ENCODE data around the gene PDSS2. TPM values are rescaled to one million over a fixed set of nuclear protein-coding genes. Genes with fewer than 3 reads are reported as not detected.

PDSS2 gene
- total RNA-seq, 3 donors from 2014 or later (not counting 1 experiment from before 2014, with no cell fraction given) = 11.2 to 15.5 (median 14.2) TPM

- DNase-seq (no peak), ATAC-seq (no peak)
- intact Hi-C loops (cut with micrococcal nuclease) = no loop called here
- H3K9me3 ChIP-seq (ENCODE audit: control insufficient read depth, insufficient read depth, low read length) = no peaks in the 10 kb centered on the region
- no peak overlapping the region for H3K4me3 ChIP-seq (ENCODE audit: low read length)
- Mint-ChIP-seq H3K4me1 (peaks cover 17 to 28% of the 10 kb centered on the region in 2 donors), H3K9me3 (no peaks in the 10 kb centered on the region), H3K27ac (no peak overlapping the region), H3K36me3 (no peaks in the 10 kb centered on the region), H3K27me3 (ENCODE audit: low read depth in 2 of 2) (no peaks in the 10 kb centered on the region), H3K4me3 (no peak overlapping the region)
- WGBS (ENCODE audit: insufficient coverage) = no CpG with 5 or more reads among the region's 5 CpGs
- TF ChIP-seq CTCF (IDR thresholded peaks at IDR 0.05) = no peak
- H3K4me1 ChIP-seq (ENCODE audit: control insufficient read depth, insufficient read depth, low read length) = no peaks in the 10 kb centered on the region
- H3K27me3 ChIP-seq (ENCODE audit: control insufficient read depth, insufficient read depth, low read length) = no peaks in the 10 kb centered on the region
- no peaks in the 10 kb centered on the region for H3K36me3 ChIP-seq (ENCODE audit: control insufficient read depth, insufficient read depth, low read length)
- no peak overlapping the region for H3K27ac ChIP-seq (ENCODE audit: low read length)
These were observed 139.3 kb downstream of the PDSS2 start for GRCh38 chr6:107319906-107320530.

- DNase-seq = peak in 1 of 2 donors; percentile 46
- H3K36me3 Mint-ChIP-seq = no peaks in the 10 kb centered on the region
- no peak for TF ChIP-seq CTCF (IDR thresholded peaks at IDR 0.05)
- Histone ChIP-seq H3K27ac (ENCODE audit: low read length) (no peak overlapping the region), H3K36me3 (ENCODE audit: control insufficient read depth, insufficient read depth, low read length) (no peaks in the 10 kb centered on the region), H3K27me3 (ENCODE audit: control insufficient read depth, insufficient read depth, low read length) (no peaks in the 10 kb centered on the region), H3K4me1 (ENCODE audit: control insufficient read depth, insufficient read depth, low read length) (no peaks in the 10 kb centered on the region), H3K9me3 (ENCODE audit: control insufficient read depth, insufficient read depth, low read length) (no peaks in the 10 kb centered on the region), H3K4me3 (ENCODE audit: low read length) (no peak overlapping the region)
- no peak overlapping the region for H3K4me3 Mint-ChIP-seq
- intact Hi-C loops (cut with micrococcal nuclease) = no loop called here
- no peak overlapping the region for H3K27ac Mint-ChIP-seq
- no peaks in the 10 kb centered on the region for H3K9me3 Mint-ChIP-seq
- H3K27me3 Mint-ChIP-seq (ENCODE audit: low read depth in 2 of 2) = no peaks in the 10 kb centered on the region
- ATAC-seq = peak in 2 of 3 donors; percentile 67 to 76
- 61% methylated on average over 8 of the region's 9 CpGs for WGBS (ENCODE audit: insufficient coverage)
- H3K4me1 Mint-ChIP-seq = peaks cover 17 to 26% of the 10 kb centered on the region in 2 donors
These were observed 141.1 kb downstream of the PDSS2 start for GRCh38 chr6:107318100-107318736.

- H3K4me1 ChIP-seq (ENCODE audit: control insufficient read depth, insufficient read depth, low read length) = no peaks in the 10 kb centered on the region
- Mint-ChIP-seq H3K4me1 (peaks cover 16 to 28% of the 10 kb centered on the region in 2 donors), H3K9me3 (no peaks in the 10 kb centered on the region), H3K4me3 (no peak overlapping the region), H3K36me3 (no peaks in the 10 kb centered on the region), H3K27me3 (ENCODE audit: low read depth in 2 of 2) (no peaks in the 10 kb centered on the region), H3K27ac (peak overlapping the region in 1 of 2 donors; percentile 1)
- TF ChIP-seq CTCF (IDR thresholded peaks at IDR 0.05) = no peak
- intact Hi-C loops (cut with micrococcal nuclease) = no loop called here
- no peaks in the 10 kb centered on the region for H3K9me3 ChIP-seq (ENCODE audit: control insufficient read depth, insufficient read depth, low read length)
- no peaks in the 10 kb centered on the region for H3K36me3 ChIP-seq (ENCODE audit: control insufficient read depth, insufficient read depth, low read length)
- H3K4me3 ChIP-seq (ENCODE audit: low read length) = no peak overlapping the region
- ATAC-seq (no peak), DNase-seq (no peak)
- no peak overlapping the region for H3K27ac ChIP-seq (ENCODE audit: low read length)
- no peaks in the 10 kb centered on the region for H3K27me3 ChIP-seq (ENCODE audit: control insufficient read depth, insufficient read depth, low read length)
These were observed 144.2 kb downstream of the PDSS2 start for GRCh38 chr6:107315114-107315513.
